Embryonic facial prominence (tissue), 1 donor: ENCODE measurements around the gene C12orf75.
"Not testable (repeated sequence)": the region's sequence is repeated elsewhere in the genome, so short reads cannot be mapped to it uniquely, and the experiment has no call there.

Experiments
- DNase-seq: peaks from one replicate; pipeline ENCODE4 v3.0.0-alpha.2; 2016; ENCODE audit errors: extremely low spot score

The C12orf75 gene

DNA sequence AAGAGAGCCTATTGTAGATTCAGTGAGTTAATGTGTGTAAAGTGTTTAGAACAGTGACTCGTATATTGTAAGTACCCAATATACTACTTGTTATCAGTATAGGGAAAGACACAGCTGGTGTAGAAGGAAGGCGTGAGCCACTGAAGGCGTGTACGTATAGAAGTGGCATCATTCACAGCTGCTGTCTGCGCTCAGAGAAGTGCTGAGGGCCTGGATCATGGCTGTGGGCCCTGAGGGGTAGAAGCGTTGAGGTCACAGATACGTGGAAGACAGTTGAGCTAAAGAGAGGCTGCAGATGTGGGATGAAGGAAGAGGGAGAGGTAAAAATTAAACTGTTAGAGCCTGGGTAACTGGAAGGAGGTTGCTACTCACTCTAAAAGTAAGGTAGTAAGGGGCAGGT is 5.9 kb downstream of the C12orf75 start:
- DNase-seq = no peak

- DNase-seq = no peak
Measured at GRCh38 chr12:105337391-105337790, 6.9 kb downstream of the C12orf75 start.

GRCh38 chr12:105338966-105339365 is 8.5 kb downstream of the C12orf75 start:
- no peak for DNase-seq

GRCh38 chr12:105341010-105341409 is 10.5 kb downstream of the C12orf75 start:
- DNase-seq = no peak

DNA sequence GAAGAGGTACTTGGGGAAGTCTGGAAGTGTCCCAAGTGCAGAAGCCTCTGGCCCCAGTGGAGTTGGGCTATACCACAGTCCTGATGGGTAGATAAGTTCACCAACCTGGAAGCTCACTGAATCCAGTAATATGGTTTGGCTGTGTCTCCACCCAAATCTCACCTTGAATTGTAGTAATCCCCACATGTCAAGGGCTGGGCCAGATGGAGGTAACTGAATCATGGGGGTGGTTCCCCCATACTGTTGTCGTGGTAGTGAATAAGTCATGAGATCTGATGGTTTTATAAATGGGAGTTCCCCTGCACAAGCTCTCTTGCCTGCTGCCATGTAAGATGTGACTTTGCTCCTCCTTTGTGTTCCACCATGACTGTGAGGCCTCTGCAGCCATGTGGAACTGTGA is 11.1 kb downstream of the C12orf75 start:
- not testable (repeated sequence) for DNase-seq

GRCh38 chr12:105342464-105342863 is 12.0 kb downstream of the C12orf75 start:
- DNase-seq = no peak

DNA sequence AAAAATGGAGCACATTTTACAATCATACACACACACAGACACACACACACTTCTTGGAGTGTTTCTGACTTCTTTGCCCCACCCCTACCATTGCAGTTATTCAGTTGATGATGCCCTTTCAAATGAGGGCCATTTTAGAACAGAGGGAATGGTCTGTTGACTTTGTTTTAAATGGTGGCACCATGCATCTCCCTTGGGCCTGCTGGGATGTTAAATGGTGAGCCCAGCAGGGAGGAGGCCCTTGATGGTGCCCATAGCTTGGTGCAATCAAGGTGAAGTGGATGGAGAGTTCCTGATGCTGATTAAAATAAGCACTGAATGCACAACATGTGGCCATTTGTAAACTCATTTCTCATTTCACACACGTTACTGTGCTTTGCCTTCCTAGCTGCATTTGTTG is 13.3 kb downstream of the C12orf75 start:
- DNase-seq = no peak

DNA sequence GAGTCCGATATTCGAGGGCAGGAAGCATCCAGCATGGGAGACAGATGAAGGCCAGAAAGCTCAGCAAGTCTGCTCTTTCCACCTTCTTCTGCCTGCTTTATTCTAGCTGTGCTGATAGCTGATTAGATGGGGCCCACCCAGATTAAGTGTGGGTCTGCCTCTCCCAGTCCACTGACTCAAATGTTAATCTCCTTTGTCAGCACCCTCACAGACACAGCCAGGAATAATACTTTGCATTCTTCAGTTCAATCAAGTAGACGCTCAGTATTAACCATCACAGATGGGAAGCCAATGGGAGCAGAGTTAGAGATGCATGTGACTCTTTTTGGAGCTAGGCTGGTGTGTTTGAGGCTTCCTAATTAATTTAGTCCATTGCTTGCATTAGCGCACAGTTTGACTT is 17.0 kb downstream of the C12orf75 start:
- no peak for DNase-seq

DNA sequence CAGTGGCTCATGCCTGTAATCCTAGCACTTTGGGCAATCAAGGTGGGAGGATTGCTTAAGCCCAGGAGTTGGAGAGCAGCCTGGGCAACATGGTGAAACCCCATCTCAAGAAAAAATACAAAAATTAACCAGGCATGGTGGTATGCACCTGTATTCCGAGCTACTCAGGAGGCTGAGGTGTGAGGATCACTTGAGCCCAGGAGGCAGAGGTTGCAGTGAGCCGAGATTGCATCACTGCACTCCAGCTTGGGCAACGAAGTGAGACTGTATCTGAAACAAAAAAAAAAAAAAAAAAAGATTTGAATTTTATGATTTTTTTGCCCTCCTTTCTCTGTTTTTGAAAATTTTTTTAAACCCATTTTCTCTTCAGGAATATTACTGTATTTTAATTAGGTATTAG is 17.7 kb downstream of the C12orf75 start:
- no peak for DNase-seq

- no peak for DNase-seq
Measured at GRCh38 chr12:105348561-105348960, 18.1 kb downstream of the C12orf75 start.

DNA sequence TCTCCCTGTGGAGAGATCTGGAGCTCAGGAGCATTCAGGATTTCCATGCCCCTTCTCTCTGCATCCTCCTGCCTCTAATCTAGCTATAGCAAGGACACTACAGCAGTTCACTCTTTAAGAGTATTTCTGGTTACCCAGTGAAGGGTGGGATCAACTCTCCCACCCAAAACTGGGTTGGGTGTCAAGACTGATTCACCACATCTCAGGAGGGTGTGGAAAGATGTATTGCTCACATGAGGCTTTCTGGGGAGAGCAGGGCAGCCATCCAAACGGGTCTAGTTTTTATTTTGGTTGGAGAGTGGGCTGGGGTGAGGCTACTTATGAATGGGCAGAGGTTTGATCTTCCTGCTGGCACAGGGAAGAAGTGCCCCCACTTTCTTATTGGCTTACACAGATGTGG is 18.6 kb downstream of the C12orf75 start:
- no peak for DNase-seq

DNA sequence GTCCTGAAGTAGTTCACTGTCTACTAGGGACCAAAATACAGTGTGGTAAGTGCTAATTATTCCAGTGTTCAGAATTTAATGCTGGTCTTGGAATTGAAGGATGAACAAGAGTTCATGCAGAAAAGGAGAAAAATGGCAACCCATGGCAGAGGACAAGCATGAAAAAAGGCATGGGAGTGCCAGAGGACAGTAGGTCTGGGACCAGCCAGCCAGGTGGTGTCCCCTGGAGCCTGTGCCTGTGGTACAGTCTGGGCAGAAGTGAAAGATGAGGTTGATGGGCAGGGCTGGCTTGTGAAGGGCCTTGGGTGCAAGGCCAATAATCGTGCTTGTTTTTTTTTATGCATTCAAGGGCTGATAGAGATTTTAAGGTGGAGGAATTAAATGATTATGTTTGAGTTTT is 21.0 kb downstream of the C12orf75 start:
- no peak for DNase-seq

GRCh38 chr12:105352052-105352451 is 21.6 kb downstream of the C12orf75 start:
- DNase-seq = no peak

DNA sequence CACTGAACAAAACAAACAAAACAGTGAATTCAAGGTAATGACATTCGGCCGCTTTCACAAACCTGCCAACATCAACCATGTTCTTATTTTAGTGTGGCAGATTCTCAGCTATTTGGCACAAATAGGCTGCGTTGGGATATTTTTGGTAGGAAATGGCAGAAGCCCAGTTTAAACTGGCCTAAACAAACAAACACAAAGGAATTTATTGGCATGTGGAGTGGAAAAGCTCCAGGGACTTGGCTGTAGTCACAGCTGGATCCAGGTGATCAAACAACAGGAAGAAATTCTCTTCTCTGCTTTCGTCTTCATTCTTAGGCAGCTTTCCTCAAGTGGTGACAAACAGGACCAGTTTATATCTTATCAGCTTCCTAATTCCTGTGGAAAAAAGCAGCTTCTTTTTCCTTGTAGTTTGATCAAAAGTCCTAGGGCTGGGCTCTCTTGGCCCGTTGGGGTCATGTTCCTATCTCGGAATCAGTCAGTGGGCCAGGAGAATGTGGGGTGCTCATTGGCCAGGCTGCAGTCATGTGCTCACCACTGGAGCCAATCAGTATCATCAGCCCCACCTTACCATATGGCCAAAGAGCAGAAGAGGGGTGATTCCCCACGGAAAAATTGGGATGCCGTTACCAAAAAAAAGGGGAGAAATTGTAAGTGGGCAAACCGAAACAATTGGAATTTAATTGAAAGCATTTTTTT is 22.6 kb downstream of the C12orf75 start:
- no peak for DNase-seq

DNA sequence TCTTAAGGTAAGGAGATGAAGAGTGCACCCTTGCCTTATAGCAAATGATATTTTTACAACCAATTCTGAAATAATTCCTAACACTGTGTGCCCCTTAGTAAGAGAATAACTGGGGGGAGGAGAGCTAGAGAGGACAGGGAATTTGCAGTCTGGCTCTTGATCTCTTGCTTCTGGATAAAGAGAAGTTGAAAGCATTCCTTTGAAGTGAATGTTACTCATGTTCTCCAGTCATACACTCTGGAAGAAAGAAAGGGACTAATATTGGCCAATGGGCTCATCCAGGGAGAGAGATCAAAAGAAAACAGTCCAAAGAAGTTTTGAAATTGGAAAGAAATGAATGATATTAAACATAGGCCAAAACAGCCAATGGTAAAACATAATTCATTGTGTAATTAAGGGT is 25.3 kb downstream of the C12orf75 start:
- no peak for DNase-seq

- DNase-seq = no peak
Measured at GRCh38 chr12:105357162-105357691, 26.7 kb downstream of the C12orf75 start.

GRCh38 chr12:105358789-105359188 is 28.3 kb downstream of the C12orf75 start:
- DNase-seq = no peak

GRCh38 chr12:105359856-105360255 is 29.4 kb downstream of the C12orf75 start:
- no peak for DNase-seq

GRCh38 chr12:105363890-105364289 is 33.4 kb downstream of the C12orf75 start:
- no peak for DNase-seq

GRCh38 chr12:105365231-105365630 is 34.7 kb downstream of the C12orf75 start:
- no peak for DNase-seq

DNA sequence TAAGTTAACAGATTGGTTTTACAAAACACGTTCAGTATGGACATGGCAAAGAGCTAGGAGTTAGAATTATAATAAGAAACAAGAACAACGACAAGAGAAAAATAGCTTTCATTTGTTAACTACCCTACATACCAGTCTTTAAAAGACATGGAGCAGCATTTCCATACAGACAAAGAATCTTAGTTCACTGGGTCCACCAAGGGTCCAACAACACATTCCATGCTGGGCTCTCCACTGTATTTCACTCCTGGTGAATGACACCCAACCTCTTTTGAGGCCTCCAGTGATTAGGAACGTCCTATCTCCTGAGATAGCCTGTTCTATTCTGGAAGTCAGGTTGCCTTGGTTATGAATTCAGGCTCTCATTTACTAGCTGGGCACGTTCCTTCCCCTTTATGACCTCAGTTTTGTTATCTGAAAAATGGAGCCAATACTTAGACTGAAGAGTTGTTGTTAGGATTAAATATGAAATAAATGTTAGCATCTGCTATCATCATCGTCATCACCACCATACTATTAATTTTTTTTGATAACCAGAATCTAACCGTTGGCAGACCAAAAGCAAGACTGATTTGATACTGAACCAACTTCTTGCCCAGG is 37.7 kb downstream of the C12orf75 start:
- no peak for DNase-seq

GRCh38 chr12:105369014-105369413 is 38.5 kb downstream of the C12orf75 start:
- DNase-seq = no peak

DNA sequence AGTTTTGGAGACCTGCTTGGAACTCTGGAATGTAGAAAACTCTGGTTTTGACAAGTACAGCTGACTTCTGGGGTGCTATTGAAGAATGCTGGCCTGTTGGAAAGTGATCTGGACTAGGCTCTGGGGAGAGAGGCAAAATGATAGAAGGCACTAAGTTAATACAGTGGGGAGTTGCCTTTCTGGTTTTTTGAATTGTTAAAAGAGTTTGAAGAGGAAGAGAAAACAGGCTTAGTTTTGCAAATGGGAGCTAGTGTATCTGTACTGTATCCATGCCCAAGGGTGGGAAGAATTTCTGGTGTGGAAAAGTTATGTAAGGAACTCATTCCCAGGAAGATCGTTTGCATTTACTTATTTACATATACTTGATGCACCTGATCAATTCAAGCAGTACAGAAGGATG is 43.8 kb downstream of the C12orf75 start:
- DNase-seq = no peak

- no peak for DNase-seq
Measured at GRCh38 chr12:105377077-105377476, 46.6 kb downstream of the C12orf75 start.
